ENCODE data around the gene WNT2.

The WNT2 gene

DNA sequence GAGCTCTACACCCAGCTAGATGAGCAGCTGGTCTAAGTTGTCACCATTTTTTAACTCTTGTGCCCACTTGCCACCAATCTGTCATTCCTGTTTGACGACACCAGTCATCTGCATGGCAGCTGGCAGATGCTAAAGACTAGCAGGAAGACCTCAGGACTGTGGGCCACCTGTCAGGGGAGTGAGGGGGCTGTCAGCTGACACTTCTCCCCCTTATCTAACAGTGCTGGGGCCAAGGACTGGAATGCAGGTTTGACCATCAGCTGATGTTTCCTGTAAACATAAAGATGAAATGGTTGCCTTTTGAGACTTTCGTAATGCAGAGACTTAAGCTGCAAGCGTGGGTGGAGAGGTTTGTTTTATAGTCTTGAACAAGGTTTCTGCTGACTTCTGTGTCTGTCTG is 93.5 kb downstream of the WNT2 start:
- H3K4me1 Mint-ChIP-seq (ENCODE audit: low read depth) = no peaks in the 10 kb centered on the region
- H3K9me3 Mint-ChIP-seq = no peaks in the 10 kb centered on the region
- H3K4me3 Mint-ChIP-seq = no peak overlapping the region
- H3K36me3 Mint-ChIP-seq (ENCODE audit: low read depth) = no peaks in the 10 kb centered on the region
- H3K27ac Mint-ChIP-seq = no peak overlapping the region
- H3K27me3 Mint-ChIP-seq = no peaks in the 10 kb centered on the region

DNA sequence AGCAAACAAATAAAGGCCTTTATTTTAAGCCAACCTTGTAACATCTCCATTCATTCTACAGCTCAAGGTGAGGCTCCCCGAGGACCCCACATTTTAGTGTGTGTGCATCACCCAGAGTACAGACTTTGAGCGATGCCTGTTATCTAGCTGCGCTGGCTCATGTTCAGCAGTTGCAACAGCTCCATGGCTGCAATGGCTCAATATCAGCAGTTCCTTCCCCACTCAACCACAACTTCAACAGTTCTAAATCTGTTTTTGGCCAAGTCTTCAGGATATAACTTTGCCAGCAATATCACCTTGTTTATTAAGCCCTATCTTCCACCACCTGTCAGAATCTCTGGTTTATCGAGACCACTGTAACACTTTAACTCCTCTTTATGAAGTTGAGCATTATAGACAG is 95.8 kb downstream of the WNT2 start:
- Mint-ChIP-seq H3K36me3 (ENCODE audit: low read depth) (peaks cover 6% of the 10 kb centered on the region), H3K4me3 (no peak overlapping the region), H3K27me3 (no peaks in the 10 kb centered on the region), H3K4me1 (ENCODE audit: low read depth) (no peaks in the 10 kb centered on the region), H3K9me3 (no peaks in the 10 kb centered on the region), H3K27ac (no peak overlapping the region)

- Mint-ChIP-seq H3K9me3 (no peaks in the 10 kb centered on the region), H3K36me3 (ENCODE audit: low read depth) (peaks cover 6% of the 10 kb centered on the region), H3K4me3 (no peak overlapping the region), H3K27ac (no peak overlapping the region), H3K27me3 (no peaks in the 10 kb centered on the region), H3K4me1 (ENCODE audit: low read depth) (no peaks in the 10 kb centered on the region)
Measured at GRCh38 chr7:117225536-117225935, 97.3 kb downstream of the WNT2 start.

Measured in stimulated activated naive CD8-positive, alpha-beta T cell treated with anti-CD3 and anti-CD28 coated beads, Interleukin-15, Interleukin-2, amounts not matched to agents 100 ng/mL and 50 ng/mL, for 24 hours (primary cell).